ENCODE data around the gene PCDH15. TPM values are rescaled to one million over a fixed set of nuclear protein-coding genes. Genes with fewer than 3 reads are reported as not detected.
A peak's percentile ranks its signal among the peaks of the same experiment; 100 is the strongest.

Gene PCDH15
- total RNA-seq (1 to 10 TPM; 1.7 to 2.8 TPM), polyA plus RNA-seq (ENCODE audit: insufficient read depth, low read depth, low replicate concordance) (3.2 TPM)
- long read RNA-seq, donor 1, result 0 reads
- long read RNA-seq, donor 2, result 0 reads

DNA sequence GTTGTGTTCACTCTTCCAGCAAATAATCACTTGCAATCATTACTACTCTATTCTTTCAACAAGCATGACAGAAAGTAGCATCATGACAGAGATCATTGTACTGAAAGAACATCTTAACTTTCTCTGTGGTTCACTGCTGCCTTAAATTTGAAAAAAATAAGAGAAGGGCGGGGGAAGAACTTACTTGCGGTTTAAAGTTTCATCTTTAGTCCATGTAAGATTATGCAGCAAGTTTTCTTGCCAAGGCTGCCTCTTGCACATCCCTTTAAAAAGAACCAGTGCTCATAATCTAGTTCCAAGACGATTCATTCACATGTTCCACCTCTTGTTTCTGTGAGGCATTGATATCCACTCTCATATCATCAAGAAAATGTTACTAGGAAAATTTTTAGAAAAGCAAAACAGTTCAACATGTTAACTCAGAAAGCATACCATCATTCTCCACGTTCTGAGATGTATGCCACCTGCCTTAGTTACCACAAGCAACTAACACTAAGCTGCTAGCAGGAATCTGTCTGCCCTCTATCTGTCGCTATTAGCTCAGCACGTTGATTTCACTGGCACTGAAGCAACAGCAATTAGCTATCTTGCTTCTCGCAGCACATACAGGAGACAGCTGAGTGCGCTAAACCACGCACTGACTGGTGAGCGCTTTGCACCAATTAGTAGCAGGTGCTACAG lies at the start of gene PCDH15:
PCDH15 (minus strand) TSS at position 491 of the 681 bp plus-strand sequence. CDS start 136,969 bp downstream, outside the sequence.
- Histone ChIP-seq H3K4me1 (no peaks in the 10 kb centered on the region), H3K27ac (no peak within 1 kb of the TSS), H3K9me3 (no peaks in the 10 kb centered on the region), H3K4me3 (no peak within 1 kb of the TSS), H3K27me3 (no peaks in the 10 kb centered on the region), H3K36me3 (ENCODE audit: low read depth, missing control alignments) (no peaks in the 10 kb centered on the region)
- WGBS, 2 donors, result 7 to 8% methylated on average over 10 of the region's 10 CpGs
- TF ChIP-seq POLR2A (IDR thresholded peaks at IDR 0.05), result no peak
- TF ChIP-seq, protein P1, sequence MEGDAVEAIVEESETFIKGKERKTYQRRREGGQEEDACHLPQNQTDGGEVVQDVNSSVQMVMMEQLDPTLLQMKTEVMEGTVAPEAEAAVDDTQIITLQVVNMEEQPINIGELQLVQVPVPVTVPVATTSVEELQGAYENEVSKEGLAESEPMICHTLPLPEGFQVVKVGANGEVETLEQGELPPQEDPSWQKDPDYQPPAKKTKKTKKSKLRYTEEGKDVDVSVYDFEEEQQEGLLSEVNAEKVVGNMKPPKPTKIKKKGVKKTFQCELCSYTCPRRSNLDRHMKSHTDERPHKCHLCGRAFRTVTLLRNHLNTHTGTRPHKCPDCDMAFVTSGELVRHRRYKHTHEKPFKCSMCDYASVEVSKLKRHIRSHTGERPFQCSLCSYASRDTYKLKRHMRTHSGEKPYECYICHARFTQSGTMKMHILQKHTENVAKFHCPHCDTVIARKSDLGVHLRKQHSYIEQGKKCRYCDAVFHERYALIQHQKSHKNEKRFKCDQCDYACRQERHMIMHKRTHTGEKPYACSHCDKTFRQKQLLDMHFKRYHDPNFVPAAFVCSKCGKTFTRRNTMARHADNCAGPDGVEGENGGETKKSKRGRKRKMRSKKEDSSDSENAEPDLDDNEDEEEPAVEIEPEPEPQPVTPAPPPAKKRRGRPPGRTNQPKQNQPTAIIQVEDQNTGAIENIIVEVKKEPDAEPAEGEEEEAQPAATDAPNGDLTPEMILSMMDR (IDR thresholded peaks at IDR 0.05), result no peak
- intact Hi-C loops (cut with DNase I; ENCODE audit: low total_unique reads), result no loop called here
- peak; percentile 59 for DNase-seq

DNA sequence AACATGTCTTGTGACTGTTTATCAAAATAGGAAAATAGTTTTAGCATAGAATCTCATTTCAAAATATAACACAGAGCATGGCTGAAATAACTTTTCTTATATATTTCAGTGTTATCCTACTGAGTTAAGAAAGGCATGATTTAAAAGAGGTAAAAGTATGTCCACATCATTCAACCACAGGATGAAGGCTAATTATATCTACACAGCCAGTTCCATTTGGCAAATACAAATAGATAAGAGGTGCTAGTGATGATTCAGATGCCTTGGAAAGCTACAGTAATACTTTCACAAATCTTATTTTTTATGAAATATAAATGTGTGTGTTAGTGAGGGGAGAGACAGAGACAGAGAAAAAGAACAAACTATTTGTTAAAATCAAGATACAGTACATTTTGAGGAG lies 42.9 kb upstream of the PCDH15 start:
- H3K9me3 ChIP-seq, result no peaks in the 10 kb centered on the region
- H3K27me3 ChIP-seq, result no peaks in the 10 kb centered on the region
- no peak overlapping the region for H3K4me3 ChIP-seq

DNA sequence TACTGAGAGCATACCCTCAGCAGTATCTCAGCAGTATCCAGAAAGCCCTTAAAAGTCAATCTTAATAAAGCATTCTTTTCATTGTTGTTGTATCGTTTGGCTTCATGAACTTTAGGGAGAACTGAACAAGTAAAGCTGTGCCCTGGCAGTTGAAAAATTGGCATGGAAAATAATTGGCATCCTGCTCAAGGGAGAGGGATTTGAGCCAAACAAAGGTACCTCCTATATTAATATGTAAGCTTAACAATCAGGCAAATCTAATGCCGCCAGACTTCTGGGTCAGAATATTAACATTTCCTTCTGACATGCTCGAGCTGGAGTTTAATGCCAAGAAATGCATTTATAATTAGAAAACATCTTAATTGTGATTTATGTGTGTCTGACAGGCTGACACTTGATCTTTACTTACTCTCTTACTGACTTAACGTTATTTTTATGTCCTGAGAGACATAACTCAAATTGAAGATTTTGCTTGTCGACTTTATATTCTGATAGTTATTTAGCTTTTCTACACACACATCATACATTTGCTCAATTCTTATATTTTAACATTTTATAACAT lies 42.1 kb upstream of the PCDH15 start:
- 49 to 54% methylated on average over 5 of the region's 5 CpGs for WGBS, 2 donors
- H3K4me3 ChIP-seq, result no peak overlapping the region
- intact Hi-C loops (cut with DNase I; ENCODE audit: low total_unique reads), result no loop called here
- DNase-seq, result no peak
- no peak for TF ChIP-seq POLR2A (IDR thresholded peaks at IDR 0.05)
- TF ChIP-seq, protein P1 (IDR thresholded peaks at IDR 0.05), result no peak
- H3K36me3 ChIP-seq (ENCODE audit: low read depth, missing control alignments), result no peaks in the 10 kb centered on the region
- H3K9me3 ChIP-seq, result no peaks in the 10 kb centered on the region
- H3K27ac ChIP-seq, result no peak overlapping the region
- H3K4me1 ChIP-seq, result no peaks in the 10 kb centered on the region
- H3K27me3 ChIP-seq, result no peaks in the 10 kb centered on the region

More for the DNA sequence above, 42.9 kb upstream of the PCDH15 start:
- intact Hi-C loops (cut with DNase I; ENCODE audit: low total_unique reads), result no loop called here
- Histone ChIP-seq H3K27ac (no peak overlapping the region), H3K36me3 (ENCODE audit: low read depth, missing control alignments) (no peaks in the 10 kb centered on the region), H3K4me1 (no peaks in the 10 kb centered on the region)
- TF ChIP-seq, protein P1 (IDR thresholded peaks at IDR 0.05), result no peak
- TF ChIP-seq POLR2A (IDR thresholded peaks at IDR 0.05), result no peak
- no peak for DNase-seq

DNA sequence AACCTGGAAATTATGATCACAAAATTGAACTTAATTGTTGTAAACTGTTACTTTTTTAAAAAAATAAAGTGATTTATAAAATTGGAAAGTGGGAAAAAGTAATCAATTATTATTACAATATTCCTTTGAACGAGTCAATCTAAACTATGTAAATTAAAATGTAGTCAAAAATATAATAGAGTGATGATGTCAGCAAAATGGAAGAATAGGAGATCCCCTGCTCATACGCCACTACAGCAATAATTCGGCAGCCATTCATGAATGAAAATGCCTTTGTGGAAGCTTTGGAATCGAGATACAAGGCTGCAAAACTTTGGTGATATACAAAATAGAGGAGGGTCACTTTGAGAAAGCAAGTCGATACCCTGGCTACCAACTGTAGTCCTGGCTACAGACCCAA lies 36.4 kb upstream of the PCDH15 start:
- no peak overlapping the region for H3K27ac ChIP-seq
- DNase-seq, result no peak
- H3K4me1 ChIP-seq, result no peaks in the 10 kb centered on the region
- intact Hi-C loops (cut with DNase I; ENCODE audit: low total_unique reads), result no loop called here
- no peaks in the 10 kb centered on the region for H3K36me3 ChIP-seq (ENCODE audit: low read depth, missing control alignments)
- TF ChIP-seq POLR2A (IDR thresholded peaks at IDR 0.05), result no peak
- TF ChIP-seq, protein P1 (IDR thresholded peaks at IDR 0.05), result no peak
- H3K27me3 ChIP-seq, result no peaks in the 10 kb centered on the region
- no peaks in the 10 kb centered on the region for H3K9me3 ChIP-seq
- H3K4me3 ChIP-seq, result no peak overlapping the region
- 88 to 91% methylated on average over 5 of the region's 5 CpGs for WGBS, 2 donors

Data from testis (tissue), 5 donors.